Neuron (in vitro differentiated cells): ENCODE measurements around the gene PTPRQ.
"Not testable (repeated sequence)": the region's sequence is repeated elsewhere in the genome, so short reads cannot be mapped to it uniquely, and the experiment has no call there.

Source experiments
- H2AFZ ChIP-seq: one replicate; pipeline ENCODE4 v1.6.1; 2013; ENCODE audit warnings: low read depth, mild to moderate bottlenecking, inconsistent platforms, low read length, moderate library complexity
- H3K27me3 ChIP-seq: one replicate; pipeline ENCODE4 v1.6.1; 2013; ENCODE audit warnings: low read length; ENCODE audit not compliant: insufficient read depth
- H3K36me3 ChIP-seq: one replicate; pipeline ENCODE4 v1.6.1; 2013; ENCODE audit warnings: low read length; ENCODE audit not compliant: insufficient read depth
- H3K4me1 ChIP-seq: one replicate; pipeline ENCODE4 v1.6.1; 2013; ENCODE audit warnings: low read length; ENCODE audit not compliant: insufficient read depth
- H3K4me3 ChIP-seq: 2 replicates; pipeline ENCODE4 v1.5.1; 2013; ENCODE audit warnings: mild to moderate bottlenecking, low read length, moderate library complexity
- H3K9me3 ChIP-seq: one replicate; pipeline ENCODE4 v1.6.1; 2013; ENCODE audit warnings: low read length

Gene PTPRQ

DNA sequence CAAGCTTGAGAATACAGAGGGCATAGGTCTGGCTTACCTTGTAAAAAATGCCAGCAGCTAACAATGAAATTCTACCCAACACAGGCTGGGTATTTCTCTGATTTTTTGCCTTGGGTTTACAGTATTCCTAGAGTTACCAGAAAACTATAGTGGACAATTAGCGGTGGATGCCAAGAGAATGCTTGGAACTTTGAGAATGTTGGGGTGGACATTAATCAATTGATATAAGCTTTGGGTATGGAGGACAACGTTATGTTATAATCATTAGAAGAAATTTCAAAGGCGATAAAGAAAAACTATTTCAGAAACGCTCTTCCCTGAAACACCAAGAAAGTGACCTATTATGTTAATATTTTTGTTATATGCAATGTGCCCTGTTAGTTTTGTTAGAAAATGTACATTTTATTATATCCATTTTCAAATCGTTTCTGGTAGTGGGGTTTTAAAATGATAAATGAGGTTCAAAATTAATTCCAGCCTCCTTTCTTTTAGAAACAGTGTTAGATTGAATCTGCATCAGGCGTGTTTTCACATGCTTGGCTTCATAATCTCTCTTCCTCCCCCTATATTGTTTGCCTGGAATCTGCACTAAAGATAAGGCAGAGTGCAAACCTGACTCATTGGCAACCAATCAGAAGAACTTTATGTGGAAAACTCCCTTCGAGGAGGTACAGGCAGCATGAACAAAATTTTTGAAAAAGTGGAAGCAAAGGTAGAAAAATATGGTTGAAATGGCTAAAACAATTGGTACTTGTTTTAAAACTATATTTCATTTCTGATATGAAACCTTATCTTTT is 1.4 kb upstream of the PTPRQ start:
- no peak overlapping the region for H2AFZ ChIP-seq
- H3K4me1 ChIP-seq, result peaks cover 12% of the 10 kb centered on the region
- no peaks in the 10 kb centered on the region for H3K27me3 ChIP-seq
- peaks cover 2% of the 10 kb centered on the region for H3K9me3 ChIP-seq
- H3K4me3 ChIP-seq, result no peak overlapping the region
- H3K36me3 ChIP-seq, result no peaks in the 10 kb centered on the region

DNA sequence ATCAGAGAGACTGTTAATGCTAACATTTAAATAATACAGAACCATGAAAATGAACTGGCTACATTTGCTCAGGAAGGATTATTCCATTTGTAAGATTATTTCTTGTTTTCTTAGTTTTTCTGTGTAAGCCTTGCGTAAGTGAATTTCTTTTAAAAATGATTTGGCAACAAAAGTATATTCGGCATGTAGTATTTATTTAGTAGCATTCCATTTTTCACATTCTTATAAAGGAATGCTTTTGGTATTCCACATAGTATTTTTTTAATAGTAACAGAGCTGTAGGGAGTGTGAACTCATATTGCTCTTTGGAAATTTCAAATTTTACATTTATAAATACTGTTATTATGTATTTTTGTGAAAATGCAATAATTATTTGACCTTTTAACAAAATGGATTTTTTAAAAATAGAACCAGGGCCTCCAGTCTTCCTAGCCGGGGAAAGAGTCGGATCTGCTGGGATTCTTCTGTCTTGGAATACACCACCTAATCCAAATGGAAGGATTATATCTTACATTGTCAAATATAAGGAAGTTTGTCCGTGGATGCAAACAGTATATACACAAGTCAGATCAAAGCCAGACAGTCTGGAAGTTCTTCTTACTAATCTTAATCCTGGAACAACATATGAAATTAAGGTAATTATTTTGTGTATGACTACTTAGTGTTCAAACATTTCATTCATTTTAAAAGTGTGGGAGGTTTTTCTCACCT is 1.2 kb downstream of the PTPRQ start:
- peaks cover 12% of the 10 kb centered on the region for H3K4me1 ChIP-seq
- no peak overlapping the region for H2AFZ ChIP-seq
- no peaks in the 10 kb centered on the region for H3K9me3 ChIP-seq
- no peaks in the 10 kb centered on the region for H3K36me3 ChIP-seq
- no peaks in the 10 kb centered on the region for H3K27me3 ChIP-seq
- no peak overlapping the region for H3K4me3 ChIP-seq

DNA sequence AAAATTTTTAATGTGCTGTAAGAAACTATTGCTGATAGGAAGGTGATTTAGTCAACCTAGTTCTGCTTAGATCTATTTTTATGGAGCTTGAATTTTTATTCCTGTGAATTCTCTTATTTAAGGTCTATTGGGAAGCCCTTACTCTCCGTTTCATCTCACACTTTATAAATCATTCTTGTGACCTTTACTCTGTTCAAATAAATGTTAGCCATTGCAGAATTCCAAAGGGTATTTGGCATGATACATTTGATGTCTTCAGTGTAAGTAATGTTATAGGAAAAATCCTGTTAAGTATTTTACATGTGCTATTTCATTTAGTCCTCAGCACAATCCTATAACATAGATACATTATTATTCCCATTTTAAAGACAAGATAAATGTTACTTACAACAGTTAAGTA is 12.5 kb downstream of the PTPRQ start:
- Histone ChIP-seq H3K4me1 (no peaks in the 10 kb centered on the region), H3K9me3 (no peaks in the 10 kb centered on the region), H3K27me3 (no peaks in the 10 kb centered on the region), H3K4me3 (no peak overlapping the region), H3K36me3 (no peaks in the 10 kb centered on the region), H2AFZ (no peak overlapping the region)

DNA sequence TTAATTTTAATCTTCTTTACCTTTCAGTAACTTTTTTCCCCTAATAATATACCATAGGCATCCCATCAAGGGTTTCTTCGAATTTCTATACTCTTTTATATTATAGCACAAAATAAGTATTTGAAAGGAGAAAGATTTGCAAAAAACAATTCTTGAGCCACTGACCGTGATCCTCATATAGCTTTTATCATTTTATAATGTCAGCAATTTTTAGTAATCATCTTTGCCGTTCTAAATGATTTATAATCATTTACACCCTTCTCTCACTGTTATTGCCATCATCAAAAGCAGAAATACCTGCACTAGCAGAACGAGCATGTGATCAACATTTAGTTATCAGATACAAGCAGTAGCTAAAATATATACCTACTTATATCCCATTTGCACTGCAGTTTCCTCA is 16.9 kb downstream of the PTPRQ start:
- no peak overlapping the region for H2AFZ ChIP-seq
- H3K36me3 ChIP-seq, result no peaks in the 10 kb centered on the region
- H3K4me1 ChIP-seq, result no peaks in the 10 kb centered on the region
- H3K27me3 ChIP-seq, result no peaks in the 10 kb centered on the region
- no peak overlapping the region for H3K4me3 ChIP-seq
- no peaks in the 10 kb centered on the region for H3K9me3 ChIP-seq

DNA sequence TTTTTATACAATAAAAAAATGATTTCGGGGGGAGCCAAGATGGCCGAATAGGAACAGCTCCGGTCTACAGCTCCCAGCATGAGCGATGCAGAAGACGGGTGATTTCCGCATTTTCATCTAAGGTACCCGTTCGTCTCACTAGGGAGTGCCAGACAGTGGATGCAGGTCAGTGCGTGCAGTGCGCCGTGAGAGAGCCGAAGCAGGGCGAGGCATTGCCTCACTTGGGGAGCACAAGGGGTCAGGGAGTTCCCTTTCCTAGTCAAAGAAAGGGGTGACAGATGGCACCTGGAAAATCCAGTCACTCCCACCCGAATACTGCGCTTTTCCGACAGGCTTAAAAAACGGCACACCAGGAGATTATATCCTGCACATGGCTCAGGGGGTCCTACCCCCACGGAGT is 17.8 kb downstream of the PTPRQ start:
- H3K27me3 ChIP-seq, H2AFZ ChIP-seq, H3K9me3 ChIP-seq, H3K4me1 ChIP-seq, H3K4me3 ChIP-seq, H3K36me3 ChIP-seq: not testable (repeated sequence)

DNA sequence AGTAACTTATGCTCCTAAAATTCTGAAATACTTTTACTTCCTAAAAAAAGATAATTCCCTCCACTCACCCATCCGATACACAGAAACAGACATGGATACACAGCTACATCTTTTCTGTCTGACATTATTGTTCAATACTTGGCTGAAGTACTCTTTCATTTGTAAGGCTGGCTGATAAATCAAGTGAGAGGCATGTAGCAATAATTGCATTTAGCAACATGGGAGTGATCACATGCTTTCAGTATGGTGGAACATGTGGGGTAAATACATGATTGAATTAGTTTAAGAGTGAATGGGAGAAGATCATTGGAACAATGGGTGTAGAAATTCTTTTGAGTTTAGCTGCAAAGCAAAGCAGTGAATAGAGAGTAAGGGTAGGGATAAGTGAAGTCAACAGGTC is 25.6 kb downstream of the PTPRQ start:
- no peak overlapping the region for H3K4me3 ChIP-seq
- no peak overlapping the region for H2AFZ ChIP-seq
- no peaks in the 10 kb centered on the region for H3K36me3 ChIP-seq
- no peaks in the 10 kb centered on the region for H3K9me3 ChIP-seq
- H3K27me3 ChIP-seq, result no peaks in the 10 kb centered on the region
- no peaks in the 10 kb centered on the region for H3K4me1 ChIP-seq

GRCh38 chr12:80470403-80470802 is 26.4 kb downstream of the PTPRQ start:
- Histone ChIP-seq H3K9me3 (no peaks in the 10 kb centered on the region), H2AFZ (no peak overlapping the region), H3K4me1 (no peaks in the 10 kb centered on the region), H3K27me3 (no peaks in the 10 kb centered on the region), H3K36me3 (no peaks in the 10 kb centered on the region), H3K4me3 (no peak overlapping the region)

- Histone ChIP-seq H3K36me3 (no peaks in the 10 kb centered on the region), H3K9me3 (no peaks in the 10 kb centered on the region), H3K4me3 (no peak overlapping the region), H3K4me1 (no peaks in the 10 kb centered on the region), H2AFZ (no peak overlapping the region), H3K27me3 (no peaks in the 10 kb centered on the region)
These were observed 28.2 kb downstream of the PTPRQ start for GRCh38 chr12:80472236-80472635.

DNA sequence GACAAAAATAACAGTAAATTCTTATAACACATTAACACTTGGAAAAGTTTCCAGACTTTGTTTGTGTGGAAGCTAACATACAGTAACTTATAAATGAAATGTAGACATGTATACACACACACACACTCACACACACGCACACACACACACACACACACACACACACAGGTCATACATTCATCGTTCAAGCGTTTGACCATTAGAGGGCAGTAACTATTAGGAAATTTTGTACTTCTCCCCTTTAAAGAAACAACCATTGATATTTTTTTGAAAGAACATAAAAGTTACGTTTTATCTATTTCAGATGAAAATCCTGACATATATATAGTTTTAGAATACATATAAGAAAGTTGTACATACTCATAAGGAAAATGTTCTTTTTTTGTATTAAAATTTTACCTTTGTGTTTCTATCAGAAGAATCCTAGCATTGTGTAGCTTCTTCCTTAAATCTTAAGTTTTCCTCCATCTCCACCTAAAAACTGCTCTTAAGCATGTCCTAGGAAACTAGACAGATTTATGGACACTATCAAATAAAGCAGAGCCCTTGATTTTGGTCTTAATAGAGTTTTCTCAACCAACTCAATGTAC is 29.0 kb downstream of the PTPRQ start:
- no peak overlapping the region for H3K4me3 ChIP-seq
- H3K9me3 ChIP-seq, result no peaks in the 10 kb centered on the region
- H2AFZ ChIP-seq, result no peak overlapping the region
- no peaks in the 10 kb centered on the region for H3K27me3 ChIP-seq
- H3K4me1 ChIP-seq, result no peaks in the 10 kb centered on the region
- H3K36me3 ChIP-seq, result no peaks in the 10 kb centered on the region

GRCh38 chr12:80477521-80478145 is 33.6 kb downstream of the PTPRQ start:
- not testable (repeated sequence) for H3K27me3 ChIP-seq, H3K4me1 ChIP-seq, H2AFZ ChIP-seq, H3K36me3 ChIP-seq, H3K9me3 ChIP-seq, H3K4me3 ChIP-seq

DNA sequence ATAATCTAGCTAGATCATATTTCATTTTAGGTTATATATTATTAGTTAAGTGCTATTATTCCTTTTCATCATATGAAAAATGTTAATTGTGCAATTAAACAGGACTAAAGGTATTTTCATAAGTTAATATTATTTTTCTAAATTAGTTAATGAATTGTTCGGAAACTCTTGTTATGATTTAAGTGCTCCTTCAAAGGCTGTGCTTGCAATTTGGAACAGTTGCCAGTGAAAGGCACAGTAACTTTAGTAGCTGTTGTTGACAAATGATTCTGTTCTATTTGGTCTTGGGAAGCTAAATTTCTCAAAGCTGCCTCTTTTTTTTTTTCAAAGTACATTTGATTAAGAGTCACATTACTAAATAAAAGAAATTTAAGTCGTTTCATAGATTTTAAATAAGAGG is 40.7 kb downstream of the PTPRQ start:
- Histone ChIP-seq H3K9me3 (no peaks in the 10 kb centered on the region), H3K27me3 (no peaks in the 10 kb centered on the region), H2AFZ (no peak overlapping the region), H3K36me3 (no peaks in the 10 kb centered on the region), H3K4me3 (no peak overlapping the region), H3K4me1 (no peaks in the 10 kb centered on the region)

DNA sequence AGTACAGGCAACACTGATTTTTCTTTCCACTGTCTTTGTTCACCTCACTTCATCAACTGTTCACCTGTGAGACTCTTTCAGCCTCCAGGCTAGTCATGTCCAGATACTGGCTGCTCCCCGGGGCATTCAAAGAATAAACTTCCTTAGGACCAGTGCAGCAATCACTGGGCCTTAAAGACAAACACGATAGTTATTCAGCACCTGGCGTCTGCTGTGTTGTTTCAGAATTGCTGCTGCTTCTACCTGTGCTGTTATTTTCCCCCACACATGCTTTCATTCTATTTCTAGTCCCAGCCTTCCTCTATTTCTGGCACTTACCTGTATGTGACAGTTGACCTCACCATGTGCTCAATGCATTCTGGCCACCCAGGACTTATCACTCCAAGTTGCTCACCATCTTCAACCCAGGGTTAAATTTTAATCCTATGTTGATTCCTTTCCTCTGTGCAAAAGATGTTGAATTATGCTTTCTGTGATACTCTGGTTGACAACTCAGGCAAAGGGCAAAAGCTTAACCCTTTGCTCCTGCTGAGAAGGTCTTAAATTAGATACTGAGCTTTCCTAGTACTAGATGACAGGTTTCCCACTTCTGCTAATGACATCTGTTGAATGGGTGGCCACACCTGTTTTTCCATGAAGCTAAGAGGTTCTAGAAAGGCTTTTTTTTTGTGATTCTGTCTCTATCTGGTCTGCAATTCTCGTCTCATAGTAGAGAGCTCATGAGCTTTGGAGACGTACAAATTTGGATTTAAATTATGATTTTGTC is 41.4 kb downstream of the PTPRQ start:
- Histone ChIP-seq H3K4me3 (no peak overlapping the region), H3K27me3 (no peaks in the 10 kb centered on the region), H3K9me3 (no peaks in the 10 kb centered on the region), H2AFZ (no peak overlapping the region), H3K36me3 (no peaks in the 10 kb centered on the region), H3K4me1 (no peaks in the 10 kb centered on the region)

- H3K4me3 ChIP-seq, result no peak overlapping the region
- H3K4me1 ChIP-seq, result no peaks in the 10 kb centered on the region
- H2AFZ ChIP-seq, result no peak overlapping the region
- no peaks in the 10 kb centered on the region for H3K36me3 ChIP-seq
- no peaks in the 10 kb centered on the region for H3K9me3 ChIP-seq
- no peaks in the 10 kb centered on the region for H3K27me3 ChIP-seq
These were observed 46.3 kb downstream of the PTPRQ start for GRCh38 chr12:80490329-80490728.
